ENCODE data around the gene NOL9.

The NOL9 gene

DNA sequence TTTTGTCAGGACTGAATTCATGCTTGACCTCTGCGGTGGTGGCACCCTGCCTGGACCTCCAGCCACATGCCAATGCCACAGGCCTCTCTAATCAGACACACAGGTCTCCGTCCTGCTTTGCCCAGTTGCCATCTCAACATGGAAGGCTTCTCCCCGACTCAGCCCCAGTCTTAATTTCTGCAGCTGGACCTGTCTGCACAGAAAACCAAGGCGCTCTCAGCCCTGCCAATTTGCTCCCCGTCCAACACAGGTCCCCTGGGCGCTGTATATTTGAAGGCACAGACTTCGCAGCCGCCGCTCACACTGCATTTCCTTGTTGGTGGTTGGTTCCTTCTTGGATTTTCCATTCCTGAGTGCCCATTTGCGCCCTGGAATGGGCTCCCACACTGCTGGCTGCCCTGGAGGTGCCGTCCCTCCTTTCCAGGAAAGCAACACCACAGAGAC, 34.8 kb downstream of the NOL9 start:
- no peak for DNase-seq

DNA sequence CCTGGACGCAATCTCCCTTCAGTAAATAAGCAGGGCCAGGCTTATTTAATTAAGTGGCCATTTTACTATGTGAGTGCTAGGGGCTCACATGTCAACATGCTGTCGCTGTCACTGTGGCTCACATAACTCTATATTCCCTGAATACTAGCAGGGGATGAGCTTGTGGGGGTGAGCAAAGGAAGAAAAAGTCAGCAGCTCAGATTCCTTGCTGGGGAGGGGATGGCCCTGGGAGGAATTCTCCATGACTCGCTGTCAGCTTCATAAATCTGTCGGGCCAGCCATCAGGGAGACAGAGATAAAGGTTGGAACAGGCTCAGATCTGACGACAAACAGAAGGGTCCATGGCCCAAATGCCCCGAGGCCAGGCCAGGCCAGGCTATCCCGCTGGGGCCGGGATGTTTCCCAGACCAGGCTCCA, 36.9 kb downstream of the NOL9 start:
- DNase-seq: no peak

DNA sequence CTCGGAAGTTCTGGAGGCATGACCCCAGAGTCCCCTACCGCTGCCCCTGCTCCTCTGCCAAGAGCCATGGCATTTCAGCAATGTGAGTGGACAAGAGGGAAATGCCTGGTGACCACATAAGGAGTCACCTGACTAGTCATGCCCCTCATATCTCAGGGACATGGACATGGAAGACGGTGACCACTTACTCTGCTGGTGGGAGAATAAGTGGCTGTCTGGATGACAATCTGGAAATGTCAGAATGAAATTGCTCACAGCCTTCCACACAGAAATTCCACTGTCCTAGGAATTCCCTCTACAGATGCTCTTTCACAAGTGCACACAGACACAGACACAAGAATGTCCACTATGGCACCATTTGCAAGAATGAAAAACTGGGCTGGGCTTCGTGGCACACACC, 38.5 kb downstream of the NOL9 start:
- DNase-seq: no peak

DNA sequence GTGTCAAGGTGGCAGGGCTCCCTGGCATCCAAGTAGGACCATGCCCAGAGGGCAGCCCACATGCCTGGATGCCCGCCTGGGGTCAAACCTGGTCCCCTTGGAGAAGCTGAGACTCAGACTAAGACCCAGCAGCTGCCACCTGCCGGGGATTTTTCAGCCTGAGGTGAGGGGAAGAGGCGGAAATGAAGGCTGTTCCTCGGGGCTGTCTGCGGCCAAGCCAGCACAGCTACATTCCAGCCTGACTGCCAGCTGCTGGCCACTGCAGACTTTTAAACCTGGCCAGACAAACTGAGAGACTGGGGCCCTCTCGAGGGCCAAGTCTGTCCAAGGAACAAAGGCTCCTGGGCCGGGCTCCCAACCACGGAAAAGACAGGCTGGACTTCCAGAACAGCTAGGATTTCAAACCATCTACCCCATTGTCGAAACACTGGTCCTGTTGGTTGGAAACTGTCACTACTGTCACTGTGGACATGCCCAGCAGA, 41.0 kb downstream of the NOL9 start:
- no peak for DNase-seq

DNA sequence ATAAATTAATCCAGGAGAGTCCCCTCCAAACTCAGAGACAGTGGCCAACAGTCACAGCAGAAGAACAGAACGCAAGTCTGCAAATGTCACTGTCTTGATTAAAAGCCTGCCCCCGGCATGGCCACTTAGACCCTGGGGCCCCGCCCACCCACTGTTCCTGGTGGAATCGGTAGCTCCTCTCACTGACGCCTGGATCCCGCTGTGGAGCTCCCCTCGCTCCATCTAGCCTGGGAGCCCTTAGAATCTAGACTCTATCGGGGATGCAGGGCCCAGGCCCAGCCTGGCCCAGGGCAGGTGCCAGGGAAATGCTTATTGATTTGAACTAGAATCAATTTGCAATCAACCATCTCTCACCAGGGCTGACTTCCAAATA, 41.4 kb downstream of the NOL9 start:
- DNase-seq: no peak

DNA sequence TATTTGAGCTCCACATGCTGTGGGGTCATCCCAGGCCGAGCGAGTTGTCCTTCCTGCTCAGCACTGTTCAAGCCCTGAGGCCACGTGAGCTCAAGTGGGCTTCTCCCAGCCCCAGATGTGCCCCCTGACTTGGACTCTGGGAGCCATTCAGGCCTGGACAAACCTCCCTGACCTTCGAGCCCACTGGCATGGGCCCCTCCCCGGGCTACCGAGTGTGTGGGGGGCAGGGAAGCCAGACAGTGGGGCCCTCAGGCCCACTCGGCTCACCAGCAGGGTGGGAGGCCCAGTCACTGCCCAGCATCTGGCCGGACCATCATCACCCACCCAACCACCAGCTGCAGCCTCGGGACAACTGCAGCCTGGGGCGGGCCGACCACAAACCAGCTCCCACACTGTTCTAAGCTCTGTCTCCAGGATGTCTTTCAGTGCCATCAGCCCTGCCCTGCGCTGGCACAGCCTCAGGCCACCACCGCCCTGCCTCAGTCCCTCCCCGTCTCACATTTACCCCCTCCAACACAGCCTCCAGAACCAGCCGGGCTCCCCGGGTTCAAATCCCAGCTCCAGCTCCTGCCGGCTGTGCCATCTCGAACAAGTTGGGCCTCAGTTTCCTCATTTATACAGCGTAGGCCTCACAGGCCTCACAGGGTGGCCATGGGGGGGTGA, 41.9 kb downstream of the NOL9 start:
- no peak for DNase-seq

DNA sequence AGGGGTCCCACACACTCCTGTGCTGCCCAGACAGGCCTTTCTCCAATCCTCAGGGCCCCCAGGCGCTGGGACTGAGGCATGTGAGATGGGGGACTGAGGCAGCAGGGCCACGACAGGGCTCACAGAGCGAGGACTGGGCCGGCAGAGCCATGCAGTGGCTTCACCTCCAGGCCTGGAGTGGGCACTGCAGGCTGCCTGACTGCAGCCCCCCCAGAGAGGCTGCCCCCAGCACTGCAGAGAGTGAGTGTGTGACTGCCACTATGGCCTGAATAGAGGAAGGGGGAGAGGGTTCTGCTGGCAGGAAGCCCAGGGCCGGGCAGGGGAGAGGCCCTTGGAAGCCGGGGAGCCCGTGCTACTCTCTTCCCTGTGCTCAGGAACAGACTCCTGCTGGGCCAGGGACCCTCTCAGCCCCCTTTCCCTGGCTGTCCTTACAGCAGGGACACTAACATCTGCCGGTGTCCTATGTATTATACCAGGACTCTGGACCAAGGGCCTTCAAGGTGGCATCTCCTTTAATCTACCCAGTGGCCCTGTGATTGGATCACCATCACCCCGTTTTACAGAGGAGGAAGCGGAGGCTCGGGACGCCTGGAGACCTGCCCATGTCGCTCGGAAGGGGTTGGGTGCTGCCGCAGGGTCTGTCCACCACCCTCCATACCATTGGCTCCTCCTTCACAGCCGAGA, 42.6 kb downstream of the NOL9 start:
- no peak for DNase-seq

DNA sequence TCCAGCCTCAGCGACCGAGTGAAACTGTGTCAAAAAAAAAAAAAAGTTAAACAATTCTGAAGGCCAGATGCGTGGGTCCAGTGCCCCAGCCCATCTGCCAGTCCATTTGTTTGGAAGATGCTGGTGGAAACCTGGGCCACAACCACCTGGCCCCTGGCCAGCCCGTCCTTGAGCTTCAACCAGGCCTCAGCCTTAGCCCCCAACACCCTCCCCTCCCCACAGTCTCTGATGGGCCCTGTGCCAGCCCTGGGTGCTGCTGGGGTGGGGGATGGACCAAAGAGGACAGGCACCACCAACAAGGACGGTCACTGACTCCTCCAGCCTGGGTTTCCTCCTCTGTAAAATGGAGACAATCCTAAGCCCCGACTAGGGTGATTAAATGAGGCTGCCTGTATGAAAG, 43.3 kb downstream of the NOL9 start:
- DNase-seq: no peak

DNA sequence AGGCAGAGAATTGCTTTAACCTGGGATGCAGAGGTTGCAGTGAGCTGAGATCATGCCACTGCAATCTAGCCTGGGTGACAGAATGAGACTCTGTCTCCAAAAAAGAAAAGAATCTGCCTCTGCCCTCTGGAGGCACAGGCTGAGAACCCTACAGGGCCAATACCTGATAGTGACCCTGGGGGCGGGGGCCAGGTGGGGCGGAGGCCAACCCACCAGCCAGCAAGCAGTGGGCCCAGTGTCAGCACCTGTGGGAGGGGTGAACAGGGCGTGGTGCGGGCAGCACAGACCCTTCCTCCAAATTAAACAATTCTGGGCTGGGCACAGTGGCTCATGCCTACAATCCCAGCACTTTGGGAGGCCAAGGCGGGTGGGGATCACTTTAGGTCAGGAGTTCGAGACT, 43.8 kb downstream of the NOL9 start:
- no peak for DNase-seq

DNA sequence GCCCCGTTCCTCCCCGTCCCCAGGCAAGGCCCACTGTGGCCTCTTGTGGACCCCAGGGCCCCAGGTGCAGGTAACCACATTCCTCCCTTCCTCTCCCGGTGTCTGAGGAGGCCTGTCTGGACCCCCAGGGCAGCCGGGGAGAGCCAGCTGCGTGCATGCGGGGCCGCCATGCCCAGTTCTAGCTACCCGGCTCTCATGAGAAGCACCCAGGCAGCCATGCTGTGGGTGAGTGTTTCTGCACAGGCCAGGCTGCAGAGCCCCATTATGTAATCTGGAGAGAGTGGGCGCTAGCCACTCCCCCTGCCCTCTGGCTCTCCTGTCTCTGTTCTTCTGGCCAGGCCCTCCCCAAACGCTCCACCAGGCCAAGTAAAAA, 44.4 kb downstream of the NOL9 start:
- DNase-seq: no peak

DNA sequence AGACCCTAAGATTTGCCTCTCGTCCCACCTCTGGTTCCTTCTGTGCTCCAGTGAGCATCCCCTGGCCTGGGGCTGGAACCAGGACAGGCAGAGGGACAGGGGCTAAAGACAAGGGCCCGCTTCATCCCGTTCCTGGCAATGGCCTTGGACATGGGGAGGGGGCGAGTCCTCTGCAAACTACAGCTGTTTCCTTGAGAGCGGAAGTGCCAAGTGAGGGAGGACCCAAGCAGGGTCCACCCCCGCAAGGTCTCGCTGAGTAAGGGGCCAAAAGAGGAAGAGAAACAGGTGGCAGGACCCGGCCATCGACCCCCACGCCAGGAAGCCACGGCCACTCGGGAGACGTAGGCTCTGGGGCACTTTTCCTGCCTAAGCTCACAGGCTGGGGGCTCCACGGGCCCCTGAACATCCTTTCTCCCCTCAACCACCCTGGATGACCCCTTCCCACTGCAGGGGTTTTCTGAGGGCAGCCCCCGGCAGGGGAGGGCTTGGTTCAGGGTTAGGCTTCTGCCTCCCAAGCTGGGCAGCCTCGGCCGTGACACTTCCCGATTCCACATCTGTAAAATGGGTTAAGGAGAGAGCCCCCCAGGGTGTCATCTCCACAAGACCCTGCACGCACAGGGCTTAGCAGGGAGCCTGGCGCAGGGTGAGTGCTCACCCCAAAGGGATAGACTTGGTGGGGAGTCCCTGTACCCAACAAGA, 44.9 kb downstream of the NOL9 start:
- DNase-seq: no peak

DNA sequence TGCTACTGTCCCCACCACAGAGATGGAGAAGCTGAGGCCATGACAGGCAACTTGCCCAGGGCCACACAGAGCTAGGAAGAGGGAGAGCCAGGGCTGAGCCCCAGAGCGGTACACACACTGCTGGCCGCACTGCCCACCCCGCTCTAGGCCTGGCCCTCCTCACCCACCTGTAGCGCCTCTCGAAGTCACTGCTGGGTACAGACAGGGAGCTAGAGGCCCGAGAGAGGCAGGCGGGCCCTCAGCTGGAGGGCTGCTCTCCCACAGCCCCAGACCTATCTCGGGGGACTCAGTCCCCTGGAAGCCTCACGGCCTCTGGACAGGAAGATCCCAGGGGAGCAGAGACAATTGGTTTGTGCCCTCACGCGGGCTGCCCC, 45.5 kb downstream of the NOL9 start:
- no peak for DNase-seq

DNA sequence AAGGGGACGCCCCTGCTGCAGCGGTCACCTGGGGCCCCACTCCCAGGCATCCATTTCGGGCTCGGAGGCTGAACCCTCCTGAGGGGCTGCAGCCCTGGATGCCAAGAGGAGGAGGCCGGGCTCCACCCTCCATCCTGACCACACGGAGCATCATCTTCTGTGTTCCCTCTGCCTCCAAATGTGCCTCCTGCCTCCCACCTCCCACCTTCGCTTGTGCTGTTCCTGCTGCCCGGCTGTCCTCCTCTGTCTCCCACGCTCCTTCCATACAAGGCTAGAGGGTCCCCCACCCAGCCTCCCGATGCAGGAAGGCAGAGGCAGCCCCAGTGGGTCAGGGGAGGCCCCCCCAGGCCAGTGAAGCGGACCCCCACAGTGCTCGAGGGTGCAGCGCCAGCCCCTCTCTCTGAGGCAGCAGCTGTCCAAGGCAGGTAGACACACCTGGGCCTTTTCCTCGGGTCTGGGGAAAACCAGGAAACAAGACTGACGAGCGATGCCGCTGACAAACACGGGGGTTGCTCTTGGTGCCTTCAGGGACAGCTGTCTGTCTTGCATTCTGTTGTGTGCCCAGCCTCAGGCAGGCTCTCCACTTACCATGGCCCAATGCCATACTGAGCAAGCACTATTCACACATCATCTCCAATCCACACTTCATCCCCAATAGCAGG, 46.0 kb downstream of the NOL9 start:
- no peak for DNase-seq

DNA sequence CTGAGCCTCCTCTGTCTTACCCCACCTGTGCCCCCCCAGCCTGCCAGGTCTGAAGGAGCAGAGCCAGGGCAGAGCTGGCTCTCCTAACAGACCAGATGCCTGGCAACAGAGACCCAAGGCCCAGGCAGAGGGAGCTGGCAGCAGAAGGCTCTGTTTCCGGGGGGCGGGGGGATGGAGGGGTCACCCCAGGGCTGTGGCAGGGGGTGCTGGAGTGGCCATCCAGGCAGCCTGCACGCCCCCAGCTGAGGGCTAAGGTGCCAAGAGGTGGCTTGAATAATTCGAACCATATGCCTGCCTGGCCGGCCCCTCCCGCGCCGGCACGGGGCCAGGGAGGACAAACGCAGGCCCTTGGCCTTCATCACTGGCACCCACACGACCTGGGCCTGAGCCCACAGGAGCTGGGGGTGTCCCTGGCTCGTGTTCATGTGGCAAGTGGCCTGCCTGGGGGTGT, 46.8 kb downstream of the NOL9 start:
- DNase-seq: no peak

DNA sequence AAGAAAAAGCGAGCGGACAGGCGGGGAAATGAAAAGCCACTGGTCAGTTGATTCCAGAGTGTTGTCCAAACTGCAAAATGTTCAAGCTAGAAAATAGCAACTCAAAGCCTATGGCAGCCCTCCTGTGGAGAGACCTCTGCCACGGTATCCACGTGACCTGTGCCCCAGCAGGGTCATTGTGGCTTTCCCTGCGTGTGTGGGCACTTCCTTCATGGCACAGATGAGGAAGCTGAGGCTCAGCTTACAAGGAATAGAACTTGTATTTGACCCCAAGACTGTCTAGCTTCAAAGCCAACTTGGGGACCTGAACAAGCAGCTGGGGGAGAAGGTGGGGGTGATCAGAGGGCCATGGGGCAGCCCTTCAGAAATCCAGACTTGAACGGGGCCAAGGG, 47.3 kb downstream of the NOL9 start:
- no peak for DNase-seq

DNA sequence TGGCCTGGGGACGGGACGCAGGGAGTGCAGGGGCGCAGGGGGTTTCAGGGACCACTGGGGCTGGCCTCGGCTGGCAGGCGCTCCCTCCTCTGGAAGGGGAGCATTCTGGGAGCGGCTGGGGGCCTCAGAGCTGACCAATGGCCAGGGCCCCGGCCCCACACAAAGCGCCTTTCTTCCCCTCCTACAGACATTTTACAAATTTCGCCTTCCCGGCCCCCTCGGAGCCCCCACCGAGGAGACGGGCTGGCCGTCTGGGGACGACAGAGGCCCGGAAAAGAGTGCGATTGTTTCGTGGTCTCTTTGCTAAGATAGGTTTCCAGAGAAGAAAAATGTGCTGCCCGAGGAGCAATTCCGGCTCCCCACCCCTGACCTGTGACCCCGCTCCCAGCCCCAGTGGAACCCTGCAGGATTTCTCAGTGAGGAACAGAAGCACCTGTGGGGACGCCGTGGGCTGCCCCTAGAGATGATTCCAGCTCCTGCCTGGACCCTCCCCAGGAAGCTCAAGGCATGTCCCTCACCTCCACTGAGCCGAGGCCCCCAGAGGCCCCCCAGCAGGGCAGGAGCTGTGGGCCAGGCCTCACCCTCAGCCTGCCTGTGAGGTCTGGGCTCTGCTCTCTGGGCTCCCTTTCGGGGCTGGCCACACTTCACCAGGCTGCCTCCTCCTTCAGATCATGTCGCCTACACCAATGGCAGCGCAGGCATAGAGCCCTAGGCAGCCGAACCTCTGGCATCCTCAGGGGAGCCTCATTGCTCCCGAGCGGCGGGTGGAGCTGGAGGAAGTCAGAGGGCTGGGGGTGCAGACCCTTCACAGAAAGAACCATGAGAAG, 47.9 kb downstream of the NOL9 start:
- no peak for DNase-seq

DNA sequence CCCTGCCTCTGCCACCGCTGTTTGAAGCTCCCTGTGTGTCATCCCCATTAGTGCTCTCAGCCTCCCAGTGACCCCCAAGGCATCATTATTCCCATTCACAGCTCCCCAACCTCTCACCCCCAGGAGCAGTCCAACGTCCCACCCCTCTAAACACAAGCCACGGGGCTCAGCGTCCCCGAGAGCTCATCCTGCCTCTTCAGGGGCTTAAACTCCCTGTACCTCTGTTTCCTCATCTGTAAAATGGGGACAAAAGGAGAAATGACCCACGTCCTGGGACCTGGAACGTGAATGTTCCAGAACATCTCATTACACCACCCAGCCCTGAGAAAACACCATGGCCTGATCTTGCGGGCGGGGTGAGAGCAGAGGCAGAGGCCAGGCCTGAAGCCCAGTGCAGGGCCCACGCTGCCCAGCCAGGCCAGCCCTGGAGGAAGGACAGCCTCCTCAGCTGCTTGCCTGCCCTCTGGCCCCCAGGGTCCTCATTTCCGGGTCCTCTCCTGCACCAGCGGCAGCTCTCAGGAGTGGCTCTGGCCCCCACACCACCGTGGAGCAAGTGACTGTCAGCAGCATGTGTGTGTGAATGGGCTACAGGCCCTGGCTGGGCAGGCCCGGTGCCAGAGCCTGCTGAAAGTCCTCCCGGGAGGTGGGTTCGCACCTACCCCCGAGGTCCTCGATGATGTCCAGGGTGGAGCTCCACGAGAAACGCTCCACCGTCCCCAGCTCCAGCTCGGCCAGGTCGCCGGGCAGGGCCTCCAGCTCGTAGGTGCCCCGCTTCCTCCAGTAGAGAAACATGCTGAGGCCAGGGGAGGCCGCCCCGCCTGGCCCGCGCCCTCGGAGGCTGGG, 48.7 kb downstream of the NOL9 start:
- no peak for DNase-seq

DNA sequence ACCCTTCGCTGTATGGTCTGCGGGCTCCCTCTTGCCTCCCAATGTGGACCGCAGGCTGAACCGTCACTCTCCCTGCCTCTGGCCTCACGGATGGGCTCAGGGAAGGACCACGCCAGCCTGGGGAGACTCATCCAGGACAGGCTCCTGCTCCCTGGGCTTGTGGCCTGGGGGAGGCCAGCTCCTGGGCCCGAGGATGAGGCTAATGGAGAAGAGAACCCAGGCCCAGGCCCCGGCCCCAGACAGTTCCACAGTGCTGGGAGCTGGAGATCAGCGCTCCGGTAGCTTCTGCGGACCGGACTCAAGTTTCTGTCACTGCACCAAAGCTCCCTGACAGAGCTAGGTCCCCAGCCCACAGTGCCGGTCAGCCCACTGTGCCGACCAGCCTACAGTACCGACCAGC, 49.4 kb downstream of the NOL9 start:
- no peak for DNase-seq

DNA sequence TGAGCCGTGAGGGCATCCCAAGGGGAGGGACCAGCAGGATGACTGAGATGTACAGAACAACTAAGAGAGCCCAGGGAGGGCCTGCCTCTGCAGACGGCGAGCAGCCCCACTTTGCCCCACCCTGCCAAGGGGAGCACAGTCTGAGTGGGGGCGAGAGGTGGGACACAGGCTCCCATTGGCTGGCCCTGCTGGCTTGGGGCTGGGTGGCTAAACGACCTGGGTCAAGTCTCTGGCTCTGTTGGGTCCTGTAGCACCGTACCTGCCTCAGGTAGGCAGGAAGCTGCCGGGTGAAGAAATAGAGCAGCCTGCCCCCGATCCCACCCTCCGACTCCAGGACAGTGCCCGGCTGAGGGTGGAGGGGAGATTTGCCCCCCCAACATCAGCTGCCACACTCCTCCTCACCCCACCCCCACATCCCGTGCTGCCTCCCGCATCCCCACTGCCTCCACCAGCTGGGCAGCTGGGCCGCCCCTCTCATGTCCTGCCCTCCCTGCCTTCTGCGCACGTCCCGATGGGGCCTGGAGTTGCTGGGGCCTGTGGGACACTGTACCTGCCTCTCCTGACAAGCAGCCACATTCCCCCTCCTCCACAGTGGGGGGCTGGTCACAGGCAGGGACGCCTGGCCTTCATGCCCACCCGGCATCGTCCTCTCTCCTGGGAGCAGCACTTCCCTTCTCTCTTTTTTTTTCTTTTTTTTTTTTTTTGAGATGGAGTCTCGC, 50.3 kb downstream of the NOL9 start:
- DNase-seq: no peak

DNA sequence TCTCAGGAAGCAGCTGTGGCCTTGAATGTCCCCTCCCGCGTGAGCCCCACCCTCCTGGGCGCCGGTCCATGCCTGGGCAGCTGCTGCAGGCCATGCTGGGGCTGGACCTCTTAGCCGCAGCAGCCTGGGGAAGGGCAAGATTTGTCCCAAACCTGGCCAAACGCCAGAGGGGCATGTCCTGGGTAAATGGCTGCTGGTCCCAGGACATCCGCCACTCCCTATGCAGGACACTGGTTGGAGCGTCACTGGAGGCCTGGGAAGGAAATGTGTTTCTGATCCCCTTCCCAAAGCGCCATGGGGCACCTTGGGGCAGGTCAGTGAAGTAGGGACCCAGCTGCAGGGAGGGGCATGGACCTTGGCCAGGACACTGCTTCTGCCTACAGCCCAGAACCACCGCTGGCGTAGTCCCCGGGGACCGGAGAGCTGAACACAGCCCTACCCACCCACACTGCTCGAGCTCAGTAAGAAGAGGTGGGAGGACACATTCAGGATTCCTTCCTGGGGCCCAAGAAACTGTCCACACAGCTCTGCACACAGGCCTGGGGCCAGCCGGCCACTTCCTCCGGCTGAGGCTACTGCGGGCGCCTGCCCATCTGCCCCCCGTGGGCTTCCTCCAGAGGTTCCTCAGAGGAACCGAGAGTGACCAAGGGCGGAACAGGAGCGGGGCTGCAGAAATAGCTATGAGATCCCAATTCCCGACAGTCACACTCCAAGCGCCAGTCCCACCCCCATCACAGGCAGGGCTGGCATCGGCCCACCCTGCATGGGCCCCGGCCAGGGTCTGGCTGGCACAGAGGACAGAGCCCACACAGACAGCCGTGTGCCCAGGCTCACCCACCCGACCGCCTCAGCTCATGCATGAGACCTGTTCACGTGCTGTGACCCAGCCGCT, 52.1 kb downstream of the NOL9 start:
- DNase-seq: no peak
